ENCODE data around the gene CLCF1. TPM values are rescaled to one million over a fixed set of nuclear protein-coding genes. Genes with fewer than 3 reads are reported as not detected.

CLCF1 gene
- total RNA-seq, 1 experiment from 2014 or later: 2.1 TPM

DNA sequence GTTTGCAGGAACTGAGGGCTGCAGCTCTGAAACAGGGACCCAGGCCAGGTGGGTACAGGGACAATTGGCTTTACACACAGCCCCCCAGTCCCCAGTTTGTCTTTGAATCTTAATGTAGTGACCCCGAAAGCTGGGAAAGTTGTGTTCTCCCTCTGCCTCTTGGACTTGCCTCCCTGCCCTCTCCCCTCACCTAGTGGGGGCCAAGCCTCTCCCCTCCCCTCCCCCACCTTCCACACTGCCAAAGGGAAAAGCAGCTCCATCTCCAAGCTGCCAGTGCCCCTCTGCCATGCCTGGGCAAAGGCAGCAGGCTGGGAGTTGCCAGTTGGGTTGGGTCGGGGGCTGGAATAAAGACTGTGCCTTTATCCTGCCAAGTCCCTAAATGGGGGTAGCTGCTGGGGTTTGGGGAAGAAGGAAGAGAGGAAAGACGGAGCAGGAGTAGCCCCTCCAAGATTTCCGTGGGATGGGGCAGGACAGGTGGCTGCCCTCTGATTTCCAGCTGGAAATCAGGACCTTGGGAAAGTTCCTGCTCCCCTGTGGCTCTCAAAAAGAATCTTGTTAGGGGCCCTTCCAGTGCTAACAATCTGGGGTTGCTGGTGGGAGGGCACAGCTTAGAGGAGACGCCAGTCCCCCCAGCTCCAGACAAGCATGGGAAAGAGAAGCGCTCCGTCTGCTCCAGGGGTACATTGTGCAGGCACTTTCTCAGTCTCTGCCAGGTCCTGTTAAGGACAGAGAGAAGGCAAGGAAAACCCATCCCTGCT, 2.8 kb upstream of the CLCF1 start:
- Mint-ChIP-seq H3K9me3 (no peaks in the 10 kb centered on the region; a peak in 2 of 5 replicates), H3K4me3 (peak overlapping the region; percentile 36 to 80), H3K36me3 (ENCODE audit: insufficient read depth in 1 of 3, low read depth in 3 of 3) (no peaks in the 10 kb centered on the region), H3K4me1 (peaks cover 43 to 52% of the 10 kb centered on the region in 2 experiments), H3K27me3 (ENCODE audit: low read depth) (peaks cover 71% of the 10 kb centered on the region), H3K27ac (no peak overlapping the region)
- H2BK120ac ChIP-seq (ENCODE audit: low read depth, low read length, poor library complexity, severe bottlenecking): no peak overlapping the region
- no peak overlapping the region for H2BK12ac ChIP-seq (ENCODE audit: insufficient read length, low read depth, low read length)
- no peak for DNase-seq
- H3K23me2 ChIP-seq (ENCODE audit: insufficient read length, low read depth, low read length, poor library complexity, severe bottlenecking): peaks cover 30% of the 10 kb centered on the region
- no peak overlapping the region for H3K23ac ChIP-seq (ENCODE audit: insufficient read length, low read depth, low read length)
- no peak overlapping the region for H2BK5ac ChIP-seq (ENCODE audit: insufficient read length, low read length)
- no peak overlapping the region for H3T11ph ChIP-seq (ENCODE audit: low read length)
- H4K91ac ChIP-seq (ENCODE audit: insufficient read length, low read depth, low read length): no peak overlapping the region
- H3K56ac ChIP-seq (ENCODE audit: insufficient read length, low read depth, low read length): no peak overlapping the region
- H3K79me1 ChIP-seq (ENCODE audit: insufficient read depth, low read depth, low read length, poor library complexity, severe bottlenecking): no peaks in the 10 kb centered on the region
- no peak overlapping the region for H4K8ac ChIP-seq (replicated peaks; ENCODE audit: insufficient read length, low read depth, low read length)
- H3K4me2 ChIP-seq (ENCODE audit: insufficient read depth, insufficient read length, low read length): peak overlapping the region; percentile 51
- no peaks in the 10 kb centered on the region; the same call in 1 of the 2 replicates for H3K4me1 ChIP-seq (ENCODE audit: insufficient read depth, low read length)
- no peak overlapping the region for H3K4ac ChIP-seq (ENCODE audit: low read depth, low read length)
- H3K9ac ChIP-seq (ENCODE audit: extremely low read depth, insufficient read length, low read length): no peak overlapping the region
- no peak overlapping the region for H3K14ac ChIP-seq (ENCODE audit: insufficient read depth, low read length)
- H3K79me2 ChIP-seq (ENCODE audit: insufficient read depth, low read length): no peaks in the 10 kb centered on the region
- peaks cover 10% of the 10 kb centered on the region; the same call in 1 of the 2 replicates for H3K27me3 ChIP-seq (ENCODE audit: insufficient read depth, low read length)
- no peak overlapping the region for H3K27ac ChIP-seq (ENCODE audit: insufficient read length, low read depth, low read length)
- H2AK5ac ChIP-seq (ENCODE audit: insufficient read length, low read length): no peak overlapping the region
- no peak overlapping the region for H2BK15ac ChIP-seq (ENCODE audit: low read depth, low read length)
- no peaks in the 10 kb centered on the region for H4K20me1 ChIP-seq (ENCODE audit: control insufficient read depth, insufficient read depth, insufficient read length)
- H3K9me3 ChIP-seq (ENCODE audit: control insufficient read depth, low read depth, low read length): no peaks in the 10 kb centered on the region
- TF ChIP-seq, protein P1, sequence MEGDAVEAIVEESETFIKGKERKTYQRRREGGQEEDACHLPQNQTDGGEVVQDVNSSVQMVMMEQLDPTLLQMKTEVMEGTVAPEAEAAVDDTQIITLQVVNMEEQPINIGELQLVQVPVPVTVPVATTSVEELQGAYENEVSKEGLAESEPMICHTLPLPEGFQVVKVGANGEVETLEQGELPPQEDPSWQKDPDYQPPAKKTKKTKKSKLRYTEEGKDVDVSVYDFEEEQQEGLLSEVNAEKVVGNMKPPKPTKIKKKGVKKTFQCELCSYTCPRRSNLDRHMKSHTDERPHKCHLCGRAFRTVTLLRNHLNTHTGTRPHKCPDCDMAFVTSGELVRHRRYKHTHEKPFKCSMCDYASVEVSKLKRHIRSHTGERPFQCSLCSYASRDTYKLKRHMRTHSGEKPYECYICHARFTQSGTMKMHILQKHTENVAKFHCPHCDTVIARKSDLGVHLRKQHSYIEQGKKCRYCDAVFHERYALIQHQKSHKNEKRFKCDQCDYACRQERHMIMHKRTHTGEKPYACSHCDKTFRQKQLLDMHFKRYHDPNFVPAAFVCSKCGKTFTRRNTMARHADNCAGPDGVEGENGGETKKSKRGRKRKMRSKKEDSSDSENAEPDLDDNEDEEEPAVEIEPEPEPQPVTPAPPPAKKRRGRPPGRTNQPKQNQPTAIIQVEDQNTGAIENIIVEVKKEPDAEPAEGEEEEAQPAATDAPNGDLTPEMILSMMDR (conservative IDR thresholded peaks at IDR 0.05): no peak
- no peak overlapping the region for H3K18ac ChIP-seq (ENCODE audit: insufficient read length, low read depth, low read length)
- H2BK20ac ChIP-seq (ENCODE audit: low read depth, low read length, poor library complexity, severe bottlenecking): no peak overlapping the region
- no peak overlapping the region for H4K5ac ChIP-seq (ENCODE audit: insufficient read length, low read depth, low read length)
- no CpG with 5 or more reads among the region's 7 CpGs for WGBS (ENCODE audit: extremely low coverage, insufficient read length, low lambda C conversion rate)
- H2AFZ ChIP-seq (ENCODE audit: low read length): no peak overlapping the region

All from H9 (cell line).